H54 (cell line): Measurements from ENCODE around the gene ATRIP.

ENCODE experiments used
- DNase-seq: peaks from one replicate; pipeline ENCODE4 v3.0.0; 2011; ENCODE audit warnings: low spot score, mixed read lengths; ENCODE audit not compliant: insufficient read length
- FAIRE-seq: peaks from 3 replicates; lab custom pipeline; 2011; peaks lifted over from hg19 to GRCh38; lab: Jason Lieb, UNC
- POLR2A ChIP-seq: IDR thresholded peaks from 2 replicates; pipeline ENCODE4 v1.6.1; 2011; ENCODE audit warnings: low read depth, mild to moderate bottlenecking, low read length

The ATRIP gene

DNA sequence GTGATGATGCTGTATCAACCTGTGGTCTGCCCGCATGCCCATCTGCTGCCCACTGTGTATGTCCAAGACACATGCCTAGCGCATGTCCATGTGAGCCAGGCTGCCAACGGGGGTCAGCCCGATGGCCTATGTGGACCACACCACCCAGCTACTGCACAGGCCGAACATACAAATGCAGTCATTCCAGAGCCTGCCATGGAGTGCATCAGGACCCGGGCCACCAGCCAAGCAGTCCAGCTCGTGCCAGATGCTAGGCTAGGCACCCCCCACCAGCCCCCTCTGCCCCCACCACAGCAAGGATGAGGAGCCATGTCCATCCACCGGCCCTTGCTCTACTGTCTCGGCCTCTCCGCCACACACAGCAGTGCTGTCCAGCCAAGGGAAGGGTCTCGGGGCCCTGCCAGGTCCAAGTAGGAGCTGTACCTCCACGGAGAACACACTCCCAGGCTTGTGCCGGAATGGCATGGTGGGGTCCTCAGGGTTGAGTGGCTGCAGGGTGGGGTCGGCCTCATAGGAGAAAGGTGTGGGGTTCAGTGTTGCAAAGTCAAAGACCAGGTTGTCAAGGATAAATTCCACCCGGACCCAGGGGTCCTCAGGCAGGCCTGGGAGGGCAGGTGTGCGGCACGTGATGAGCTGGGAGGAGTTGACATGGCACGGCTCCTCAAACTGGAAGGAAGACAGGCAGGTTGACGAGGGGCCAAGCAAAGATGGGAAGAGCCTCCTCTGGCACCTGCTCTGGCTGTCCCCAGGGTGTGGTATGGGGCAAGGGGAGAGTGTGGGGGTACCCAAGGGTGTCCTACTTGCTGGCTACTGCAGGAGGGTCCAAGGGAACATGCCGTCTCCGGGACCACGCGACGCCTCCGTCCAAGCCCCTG is 31.9 kb upstream of the ATRIP start:
- no peak for FAIRE-seq
- no peak for TF ChIP-seq POLR2A
- no peak for DNase-seq

DNA sequence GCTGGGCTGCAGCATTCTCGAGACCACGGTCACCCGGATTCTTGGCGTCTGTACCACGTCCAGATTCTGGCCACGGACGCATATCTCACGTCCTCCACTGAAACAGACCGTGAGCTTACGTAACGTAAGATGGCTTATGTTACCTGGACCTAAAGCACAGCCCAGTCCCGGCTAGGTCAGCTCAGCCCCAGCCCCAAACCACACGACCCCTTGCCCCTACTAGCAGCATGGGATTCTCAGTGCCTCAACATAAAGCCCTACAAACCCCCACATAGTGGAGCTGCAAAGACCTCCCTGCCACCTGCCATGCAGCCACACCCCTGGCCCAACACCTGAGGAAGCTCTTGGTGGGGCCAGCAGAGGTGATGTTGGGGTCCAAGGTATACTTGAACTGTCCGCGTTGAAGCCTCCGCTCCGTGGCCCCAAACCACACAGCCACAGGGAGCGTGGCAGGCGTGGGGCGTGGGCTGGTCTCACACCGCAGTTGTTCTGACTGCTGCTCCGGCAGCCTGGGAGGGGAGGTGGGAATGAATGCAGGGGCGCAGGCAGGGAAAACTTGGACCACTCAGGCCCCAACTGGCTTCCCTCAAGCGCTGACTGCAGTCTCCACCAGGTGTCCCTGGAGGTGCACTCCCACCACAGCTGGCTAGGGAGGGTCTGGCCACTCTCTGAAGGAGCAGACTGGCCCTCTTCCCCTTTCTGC is 31.1 kb upstream of the ATRIP start:
- no peak for DNase-seq
- no peak for TF ChIP-seq POLR2A
- FAIRE-seq, result no peak

DNA sequence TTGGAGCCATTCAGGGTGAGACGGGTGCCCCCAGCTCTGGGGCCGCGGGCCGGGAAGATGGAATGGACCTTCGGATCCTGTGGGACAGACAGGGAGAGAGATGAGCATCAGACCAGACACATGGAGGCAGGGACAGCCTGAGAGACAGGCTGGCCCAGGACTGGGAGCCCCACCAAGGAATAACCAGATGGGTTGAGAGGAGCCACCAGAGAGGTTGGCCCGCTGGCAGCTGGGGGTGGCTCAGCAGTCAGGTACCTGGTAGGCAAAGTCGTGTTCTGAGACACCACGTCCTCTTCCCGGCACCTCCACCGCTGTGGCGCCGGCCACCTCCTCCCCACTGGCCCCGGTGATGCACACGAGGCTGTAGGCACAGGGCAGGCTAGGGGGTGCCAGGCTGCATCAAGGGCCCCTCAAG is 30.4 kb upstream of the ATRIP start:
- DNase-seq (no peak), FAIRE-seq (no peak)
- TF ChIP-seq POLR2A, result no peak

DNA sequence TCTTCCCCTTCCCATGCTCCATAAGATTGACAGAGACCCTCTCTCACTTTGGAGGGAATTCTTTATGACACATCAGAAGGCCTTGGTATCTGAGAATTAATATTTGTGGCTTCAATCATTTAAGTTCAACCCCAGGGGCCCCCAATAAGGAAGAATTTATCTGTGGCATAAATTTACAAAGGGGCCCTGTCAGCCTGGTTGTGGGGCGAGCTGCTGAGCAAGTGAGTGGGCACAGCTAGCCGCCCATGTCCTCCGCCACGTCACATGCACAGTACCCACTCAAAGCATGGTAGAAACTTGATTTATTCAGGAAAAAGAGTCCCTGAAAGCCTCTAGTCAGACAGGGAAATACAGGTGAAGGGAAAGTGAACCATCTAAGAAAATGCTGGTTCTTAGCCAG is 30.0 kb upstream of the ATRIP start:
- DNase-seq (no peak), FAIRE-seq (no peak)
- no peak for TF ChIP-seq POLR2A

DNA sequence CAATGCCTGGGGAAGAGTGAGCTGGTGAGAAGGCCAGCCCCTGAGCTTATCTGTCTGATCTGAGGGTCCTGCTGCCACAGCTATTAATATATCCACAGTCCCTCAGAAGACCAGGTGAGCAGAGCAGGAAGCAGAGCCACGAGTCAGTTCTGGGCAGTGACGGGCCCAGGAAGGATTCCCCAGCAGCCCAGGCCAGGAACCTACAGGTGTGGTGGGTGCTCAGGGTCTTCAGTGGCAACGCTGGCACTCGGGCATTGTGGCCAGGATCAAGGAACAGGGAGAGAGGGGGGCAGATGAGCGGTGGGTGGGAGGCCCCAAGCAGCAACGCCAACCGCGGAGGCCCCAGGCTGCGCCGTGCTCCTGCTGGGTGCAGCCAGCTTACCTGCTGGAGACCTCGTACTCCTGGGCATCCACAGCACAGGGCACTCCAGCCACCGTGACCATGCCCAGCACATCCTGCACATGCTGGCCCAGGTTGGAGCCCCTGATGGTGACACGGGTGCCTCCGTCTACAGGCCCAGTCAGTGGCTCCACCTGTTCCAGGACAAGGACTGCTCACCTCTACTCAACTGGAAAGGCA is 28.9 kb upstream of the ATRIP start:
- FAIRE-seq (no peak), DNase-seq (no peak)
- TF ChIP-seq POLR2A, result no peak

DNA sequence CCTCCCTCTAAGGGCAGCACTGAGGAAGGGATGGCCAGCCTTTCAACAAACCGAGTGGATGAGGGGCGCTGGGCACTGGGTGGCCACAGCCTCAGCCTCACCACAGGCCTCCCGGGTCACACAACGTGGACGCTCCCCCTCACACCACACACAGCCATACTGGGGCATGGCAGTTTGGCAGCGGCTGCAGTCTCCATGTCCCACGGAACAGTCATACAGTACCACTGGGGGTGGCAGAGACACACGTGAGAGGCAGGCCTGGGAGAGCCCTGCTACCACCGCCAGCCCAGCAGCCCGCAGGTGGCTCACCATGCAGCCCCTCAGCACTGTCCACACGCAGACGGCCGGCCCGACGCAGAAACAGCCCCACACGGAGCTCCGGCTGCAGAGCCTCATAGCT is 28.4 kb upstream of the ATRIP start:
- no peak for TF ChIP-seq POLR2A
- DNase-seq (no peak), FAIRE-seq (no peak)

DNA sequence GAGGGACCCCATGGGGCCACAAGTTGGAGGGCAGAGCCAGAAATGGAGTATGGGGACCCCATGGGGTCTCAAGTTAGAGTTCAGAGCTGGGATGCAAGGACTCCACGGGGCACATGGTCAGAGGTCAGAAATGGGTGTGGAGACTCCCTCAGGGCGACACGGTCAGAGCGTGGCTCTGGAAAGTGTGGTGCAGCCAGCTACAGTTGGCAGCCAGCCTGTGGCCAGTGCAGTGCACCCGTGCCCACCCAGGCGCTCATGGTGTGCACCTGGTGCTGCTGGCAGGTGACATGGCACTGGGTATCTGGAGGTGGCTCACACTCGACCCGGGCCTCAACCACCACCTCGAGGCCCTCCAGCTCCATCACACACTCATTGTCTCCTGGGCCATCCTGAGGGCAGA is 27.9 kb upstream of the ATRIP start:
- no peak for TF ChIP-seq POLR2A
- DNase-seq (no peak), FAIRE-seq (no peak)

DNA sequence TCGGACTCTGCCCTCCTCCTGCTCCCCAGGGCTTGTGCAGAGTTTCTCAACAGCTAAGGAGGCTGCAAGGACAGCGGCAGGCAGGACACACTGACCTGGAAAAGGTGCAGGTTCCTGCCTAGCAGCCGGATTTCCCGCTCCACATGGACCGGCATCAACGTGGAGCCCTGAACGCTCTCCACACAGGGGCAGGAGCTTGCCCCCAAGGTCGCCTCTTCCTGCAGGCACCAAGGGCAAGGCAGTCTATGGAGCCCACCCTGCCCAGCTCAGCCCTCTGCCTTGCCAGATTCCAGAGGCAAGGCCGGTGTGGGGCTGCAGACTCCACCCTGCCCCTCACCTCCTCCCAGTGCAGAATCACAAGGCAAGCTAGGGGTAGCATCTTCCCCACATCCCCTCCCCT is 27.4 kb upstream of the ATRIP start:
- FAIRE-seq (no peak), DNase-seq (no peak)
- no peak for TF ChIP-seq POLR2A

DNA sequence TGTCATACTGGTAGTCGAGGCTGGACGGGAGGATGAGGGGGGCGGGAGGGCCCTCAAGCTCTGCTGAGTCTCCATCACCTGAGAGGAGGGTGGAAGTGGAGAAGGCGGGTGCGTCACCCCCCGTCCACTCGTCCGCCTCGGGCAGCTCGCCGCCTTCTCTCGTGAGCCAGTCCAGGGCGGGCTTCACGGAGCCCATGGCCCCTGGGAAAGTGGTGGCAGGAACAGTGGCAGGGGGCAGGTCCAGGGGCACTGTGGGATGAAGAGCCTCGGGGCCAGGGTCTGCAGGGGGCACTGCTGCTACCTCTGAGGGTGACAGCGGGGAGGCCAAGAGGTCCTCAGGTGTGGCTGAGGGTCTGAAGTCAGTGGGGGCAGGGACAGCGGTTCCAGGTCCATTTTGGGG is 26.9 kb upstream of the ATRIP start:
- no peak for FAIRE-seq
- DNase-seq, result no peak
- no peak for TF ChIP-seq POLR2A

DNA sequence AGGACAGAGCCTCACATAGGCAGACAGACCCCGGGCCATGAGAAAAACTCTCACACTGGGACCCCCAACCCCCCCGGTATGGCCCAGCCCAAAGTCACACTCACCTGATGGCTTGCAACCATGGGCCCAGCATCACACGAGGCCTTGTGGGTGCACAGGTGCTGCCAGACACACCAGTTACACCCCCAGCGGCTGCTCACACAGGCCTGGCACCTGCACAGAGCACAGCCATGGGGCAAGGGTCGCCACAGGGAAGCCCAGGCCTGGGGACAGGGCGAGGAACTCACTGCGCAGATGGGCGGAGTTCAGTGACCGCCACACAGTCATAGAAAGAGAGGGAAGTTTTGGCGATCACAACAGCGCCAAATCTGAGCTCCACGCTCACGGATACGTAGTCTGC is 26.0 kb upstream of the ATRIP start:
- FAIRE-seq (no peak), DNase-seq (no peak)
- TF ChIP-seq POLR2A, result no peak

DNA sequence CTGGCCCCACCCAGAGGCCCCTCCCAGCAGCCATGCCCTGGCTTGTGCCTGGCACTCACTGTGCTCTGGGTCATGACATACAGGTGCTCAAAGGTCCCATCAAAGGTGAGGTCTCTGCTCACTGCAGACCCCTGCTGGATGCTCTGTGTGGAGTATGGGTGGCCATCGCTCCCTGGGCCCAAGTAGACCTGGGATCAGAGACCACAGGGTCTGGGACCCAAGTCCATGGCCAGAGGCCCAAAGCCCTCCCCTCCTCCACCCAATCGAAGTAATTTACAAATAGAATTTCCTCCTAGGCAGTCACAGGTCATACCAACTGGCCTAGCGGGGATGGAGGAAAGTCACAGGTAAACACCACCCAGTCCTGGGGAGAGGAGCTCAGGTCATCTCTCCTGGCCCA is 24.3 kb upstream of the ATRIP start:
- no peak for FAIRE-seq
- no peak for TF ChIP-seq POLR2A

DNA sequence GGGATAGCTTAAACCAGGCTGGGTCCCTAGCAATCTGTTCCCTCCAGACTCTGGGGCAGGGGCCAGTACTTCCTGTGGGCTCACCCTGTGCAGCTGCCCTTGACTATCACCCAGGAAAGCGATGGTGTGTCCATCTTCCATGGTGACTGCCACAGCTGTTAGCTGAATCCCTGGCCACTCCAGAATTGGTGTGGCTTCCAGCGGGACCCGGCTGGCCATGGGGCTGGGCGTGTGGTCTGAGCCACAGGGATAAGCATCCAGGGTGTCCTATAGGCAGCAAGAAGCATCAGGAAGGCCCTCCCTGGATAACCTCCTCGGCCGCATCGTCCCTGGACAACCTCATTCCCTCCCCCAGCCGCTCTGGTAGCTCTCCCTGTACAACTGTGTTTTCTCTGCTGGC is 23.9 kb upstream of the ATRIP start:
- FAIRE-seq (no peak), DNase-seq (no peak)
- no peak for TF ChIP-seq POLR2A

More for the DNA sequence above, 24.3 kb upstream of the ATRIP start:
- no peak for DNase-seq

DNA sequence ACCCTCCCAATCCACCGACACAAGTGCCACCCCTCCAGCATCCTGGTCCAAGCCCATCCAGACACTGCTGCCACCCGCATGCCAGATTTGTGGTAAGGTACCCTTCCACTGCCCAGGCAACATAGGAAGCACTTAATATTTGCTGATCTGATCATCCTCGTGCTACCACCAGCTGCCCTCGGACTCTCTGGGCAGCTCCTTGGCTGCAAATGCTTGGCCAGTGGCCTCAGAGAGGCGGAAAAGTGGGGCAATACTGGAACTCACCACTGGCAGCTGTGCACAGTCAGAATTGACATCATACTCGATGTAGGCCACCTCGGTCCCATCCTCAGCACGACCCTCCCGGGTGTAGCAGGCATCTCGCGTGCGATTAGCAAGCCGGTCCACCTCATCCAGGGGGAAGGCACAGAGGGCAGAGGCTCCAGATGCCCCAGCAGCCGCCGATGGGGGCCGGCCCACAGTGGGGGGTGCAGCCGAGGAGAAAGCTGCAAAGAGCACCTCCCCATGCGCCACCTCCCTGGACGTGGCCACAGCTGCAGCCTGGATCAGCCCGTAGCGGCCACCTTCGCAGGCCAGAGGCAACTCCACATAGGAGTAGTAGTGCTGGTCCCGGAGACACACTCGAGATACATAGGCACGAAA is 23.2 kb upstream of the ATRIP start:
- TF ChIP-seq POLR2A, result no peak
- DNase-seq (no peak), FAIRE-seq (no peak)
